GM21515 (cell line): Measurements from ENCODE around the gene INPP5D.
"Not testable (repeated sequence)": the region's sequence is repeated elsewhere in the genome, so short reads cannot be mapped to it uniquely, and the experiment has no call there.

Experiments used
- ATAC-seq: cut with Tn5 transposase; IDR thresholded peaks from one replicate; pipeline ENCODE4 v1.9.1; 2021; ENCODE audit not compliant: unreplicated experiment

INPP5D gene

DNA sequence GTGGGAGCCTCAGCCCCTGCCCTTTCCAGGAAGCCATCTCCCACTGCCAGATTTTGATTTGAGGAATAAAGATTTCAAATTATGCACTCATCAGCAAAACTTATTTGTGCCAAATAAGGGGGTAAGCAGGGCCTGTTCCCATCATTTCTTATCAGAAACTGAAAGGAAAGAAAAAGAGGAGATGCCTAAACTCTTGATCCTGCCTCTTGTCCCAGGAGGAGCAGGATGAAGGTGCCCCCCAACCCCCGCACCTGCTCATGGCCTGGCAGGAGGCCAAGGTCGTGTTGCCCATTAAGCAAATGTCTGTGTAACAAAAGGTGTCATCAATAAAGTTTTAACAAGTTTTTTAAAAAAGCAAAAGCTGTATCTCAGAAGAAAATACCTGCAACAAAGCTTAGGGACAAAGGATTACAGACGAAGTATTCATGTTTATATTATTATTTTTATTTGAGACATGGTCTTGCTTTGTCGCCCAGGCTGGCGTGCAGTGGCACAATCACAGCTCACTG is 80.0 kb downstream of the INPP5D start:
- ATAC-seq = no peak

DNA sequence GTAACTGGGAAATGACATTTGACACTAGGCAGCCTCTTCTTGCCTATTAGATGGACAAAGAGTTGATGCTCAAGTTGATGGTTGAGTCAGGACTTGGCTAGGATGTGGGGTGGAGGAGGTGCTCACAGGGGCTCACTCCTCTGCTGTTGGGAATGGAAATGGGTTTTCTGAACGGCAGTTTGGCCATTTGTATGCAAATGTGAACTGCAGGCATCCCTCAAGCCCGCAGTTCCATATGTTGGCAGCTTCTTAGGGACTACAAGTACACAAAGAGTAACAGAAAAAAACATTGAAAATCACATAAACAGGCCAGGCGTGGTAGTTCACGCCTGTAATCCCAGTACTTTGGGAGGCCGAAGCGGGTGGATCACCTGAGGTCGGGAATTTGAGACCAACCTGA is 80.8 kb downstream of the INPP5D start:
- no peak for ATAC-seq

DNA sequence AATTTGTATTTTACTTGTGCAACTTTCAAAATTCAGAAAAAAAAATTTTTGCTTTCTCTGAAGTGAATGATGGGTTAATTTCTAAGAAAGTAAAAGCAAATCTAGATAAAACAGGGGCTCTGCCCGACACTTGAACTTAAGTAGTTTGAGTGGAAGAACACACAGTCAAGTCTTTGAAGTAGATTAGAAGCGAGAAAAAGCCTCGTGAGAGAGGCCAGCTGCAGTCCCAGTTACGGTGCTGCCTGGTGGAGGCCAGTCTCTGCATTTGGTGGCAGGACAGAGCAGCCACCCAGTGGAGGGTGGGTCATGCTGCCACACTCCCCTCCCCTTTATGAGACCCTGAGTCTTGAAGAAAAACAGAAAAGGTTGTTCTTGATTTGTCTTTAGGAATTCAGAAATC is 81.8 kb downstream of the INPP5D start:
- ATAC-seq = no peak

DNA sequence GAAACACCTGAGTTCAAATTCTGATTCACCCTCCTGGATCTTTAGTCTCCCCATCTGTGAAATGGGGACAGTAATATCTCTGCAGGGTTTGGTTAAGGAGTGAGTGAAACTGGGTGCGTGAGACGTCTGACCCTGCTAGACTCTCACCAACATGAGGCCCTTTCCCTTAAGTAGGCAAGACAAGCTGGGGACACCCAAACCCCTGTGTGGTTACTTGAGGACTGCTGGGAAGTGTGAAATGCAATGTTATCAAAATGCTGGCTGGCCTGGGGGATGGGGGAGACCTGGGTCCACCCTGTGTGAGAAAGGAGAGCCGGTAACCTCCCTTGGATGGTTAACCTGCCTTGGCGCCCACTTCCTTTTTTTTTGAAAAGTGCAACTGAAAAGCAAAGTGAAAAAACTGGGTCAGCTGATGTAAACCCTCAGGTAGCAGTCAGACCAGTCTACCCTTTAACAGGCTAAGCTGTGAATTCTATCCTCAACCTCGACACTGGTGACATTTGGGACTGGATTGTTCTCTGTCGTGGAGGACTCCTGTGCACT is 82.3 kb downstream of the INPP5D start:
- ATAC-seq = peak; percentile 81

- ATAC-seq = no peak
Observed at GRCh38 chr2:233143700-233144331, 83.7 kb downstream of the INPP5D start.

DNA sequence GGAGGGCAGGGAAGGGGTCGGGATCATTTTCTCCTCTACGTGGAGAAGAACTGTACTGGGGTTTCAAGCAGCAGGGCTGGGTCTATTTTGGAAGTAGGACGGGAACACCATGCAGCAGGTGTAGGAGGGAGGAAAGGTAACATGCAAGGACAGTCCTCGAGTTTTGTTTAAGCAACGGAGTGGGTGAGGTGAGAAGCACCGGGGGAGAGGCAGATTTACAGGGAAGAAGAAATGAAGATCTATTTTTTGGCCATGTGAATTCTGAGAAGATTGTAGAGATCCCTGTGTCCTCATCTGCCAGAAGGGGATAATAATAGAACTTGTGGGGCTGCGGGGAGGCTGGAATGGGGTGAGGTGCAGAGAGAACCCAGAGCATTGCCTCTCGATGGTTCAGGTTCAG is 85.6 kb downstream of the INPP5D start:
- ATAC-seq = no peak

GRCh38 chr2:233146194-233146593 is 86.1 kb downstream of the INPP5D start:
- ATAC-seq = no peak

DNA sequence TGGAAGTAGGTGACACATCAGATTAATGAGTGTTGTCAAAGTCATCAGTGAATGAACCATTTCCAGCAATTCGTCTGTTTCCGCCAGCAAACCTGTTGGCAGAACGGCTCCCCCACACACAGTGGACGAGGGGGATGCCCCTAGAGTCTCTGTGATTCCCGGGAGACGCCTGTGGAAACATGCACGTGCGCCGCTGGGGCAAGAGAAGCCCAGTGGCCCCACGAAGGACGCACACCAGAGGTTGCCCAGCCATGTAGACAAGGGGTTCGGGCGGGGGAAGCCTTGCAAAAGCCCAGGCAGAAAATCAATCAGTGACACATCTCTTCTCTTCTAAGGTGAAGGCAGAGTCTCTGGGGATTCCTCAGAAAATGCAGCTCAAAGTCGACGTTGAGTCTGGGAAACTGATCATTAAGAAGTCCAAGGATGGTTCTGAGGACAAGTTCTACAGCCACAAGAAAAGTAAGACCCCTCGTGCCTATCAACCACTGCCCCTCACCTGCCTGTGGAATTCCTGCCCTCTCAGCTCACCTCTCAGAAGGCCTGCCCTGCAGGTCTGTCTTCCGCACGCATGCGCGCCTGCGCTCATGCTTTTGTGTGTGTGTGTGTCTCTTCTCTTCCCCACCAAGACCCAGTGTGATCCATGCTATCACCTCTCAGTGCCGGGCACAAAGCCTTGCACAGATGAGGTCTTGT is 87.1 kb downstream of the INPP5D start:
- no peak for ATAC-seq

- no peak for ATAC-seq
Observed at GRCh38 chr2:233147829-233148167, 87.7 kb downstream of the INPP5D start.

DNA sequence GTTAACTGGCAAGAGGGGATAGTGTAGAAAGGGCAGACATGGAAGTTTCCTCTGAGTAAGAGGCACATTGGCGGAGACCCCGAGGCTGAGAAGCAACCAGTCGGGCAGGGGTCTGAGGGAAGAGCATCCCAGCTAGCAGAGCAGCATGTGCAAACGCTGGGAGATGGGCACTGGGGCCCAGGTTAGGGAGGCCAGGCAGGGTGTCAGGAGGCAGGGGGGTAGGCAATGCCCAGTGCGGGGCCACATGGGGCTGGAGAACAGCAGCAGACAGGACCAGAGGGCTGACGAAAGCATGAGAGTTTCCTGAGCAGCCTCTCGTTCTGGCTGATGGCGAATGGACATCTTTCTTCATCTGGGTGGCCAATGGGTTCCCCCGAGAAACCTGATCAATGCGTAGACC is 88.2 kb downstream of the INPP5D start:
- ATAC-seq = no peak

DNA sequence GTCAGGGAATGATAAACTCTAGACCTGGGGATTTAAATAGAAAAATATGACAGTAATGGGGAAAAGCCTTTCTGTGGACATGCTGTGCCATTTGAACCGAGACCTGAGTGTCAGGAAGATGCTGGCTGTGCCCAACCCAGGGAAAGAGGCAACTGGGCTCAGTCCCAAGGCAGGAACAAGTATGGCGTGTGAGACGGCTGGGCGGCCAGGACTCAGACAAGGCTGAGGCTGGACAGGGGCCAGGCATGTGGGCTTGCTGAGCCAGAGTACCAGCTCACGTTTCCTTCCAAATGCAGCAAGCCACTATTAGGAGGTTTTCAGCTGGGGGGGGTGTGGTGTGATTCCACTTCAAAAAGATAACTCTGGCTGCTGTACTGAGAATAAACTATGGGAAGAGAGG is 92.4 kb downstream of the INPP5D start:
- no peak for ATAC-seq

- no peak for ATAC-seq
Observed at GRCh38 chr2:233153146-233153798, 93.1 kb downstream of the INPP5D start.

DNA sequence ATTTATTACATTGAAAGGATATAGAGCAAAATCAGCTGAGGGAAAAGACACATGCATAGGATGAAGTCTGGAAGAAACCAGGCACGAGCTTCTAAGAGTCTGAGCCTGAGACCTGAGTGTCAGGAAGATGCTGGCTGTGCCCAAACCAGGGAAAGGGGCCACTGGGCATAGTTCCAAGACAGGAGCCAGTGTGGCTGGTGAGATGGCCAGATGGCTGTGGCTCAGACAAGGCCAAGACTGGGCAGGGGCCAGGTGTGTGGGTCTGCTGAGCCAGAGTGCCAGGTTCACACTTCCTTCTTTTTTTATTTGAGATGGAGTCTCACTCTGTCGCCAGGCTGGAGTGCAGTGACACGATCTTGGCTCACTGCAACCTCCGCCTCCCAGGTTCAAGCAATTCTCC is 95.9 kb downstream of the INPP5D start:
- no peak for ATAC-seq

GRCh38 chr2:233156461-233156860 is 96.3 kb downstream of the INPP5D start:
- ATAC-seq = not testable (repeated sequence)

GRCh38 chr2:233161730-233162129 is 101.6 kb downstream of the INPP5D start:
- ATAC-seq = no peak

GRCh38 chr2:233162770-233163169 is 102.6 kb downstream of the INPP5D start:
- no peak for ATAC-seq

DNA sequence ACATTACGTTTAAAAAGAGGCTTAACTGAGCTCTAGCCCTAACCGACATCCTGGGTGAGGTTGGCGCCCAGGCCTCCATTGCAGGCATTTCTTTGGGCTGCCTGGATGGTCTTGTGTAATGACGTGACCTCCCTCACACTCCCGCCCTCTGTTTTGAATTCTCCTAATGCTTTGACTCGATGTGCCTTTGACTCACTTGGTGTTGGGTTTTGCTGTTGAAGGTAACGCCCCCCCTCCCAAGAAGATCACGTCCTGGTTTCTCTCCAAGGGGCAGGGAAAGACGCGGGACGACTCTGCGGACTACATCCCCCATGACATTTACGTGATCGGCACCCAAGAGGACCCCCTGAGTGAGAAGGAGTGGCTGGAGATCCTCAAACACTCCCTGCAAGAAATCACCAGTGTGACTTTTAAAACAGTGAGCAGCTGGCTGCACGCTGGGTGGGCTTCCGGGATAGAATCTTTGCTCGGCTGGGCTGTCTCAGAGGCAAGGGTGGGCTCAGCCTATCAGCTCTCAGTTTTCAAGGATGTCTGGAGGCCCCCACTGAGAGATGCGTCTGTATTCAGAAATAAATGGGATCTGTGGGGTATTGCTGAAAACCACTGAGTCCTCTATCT is 103.5 kb downstream of the INPP5D start:
- no peak for ATAC-seq

DNA sequence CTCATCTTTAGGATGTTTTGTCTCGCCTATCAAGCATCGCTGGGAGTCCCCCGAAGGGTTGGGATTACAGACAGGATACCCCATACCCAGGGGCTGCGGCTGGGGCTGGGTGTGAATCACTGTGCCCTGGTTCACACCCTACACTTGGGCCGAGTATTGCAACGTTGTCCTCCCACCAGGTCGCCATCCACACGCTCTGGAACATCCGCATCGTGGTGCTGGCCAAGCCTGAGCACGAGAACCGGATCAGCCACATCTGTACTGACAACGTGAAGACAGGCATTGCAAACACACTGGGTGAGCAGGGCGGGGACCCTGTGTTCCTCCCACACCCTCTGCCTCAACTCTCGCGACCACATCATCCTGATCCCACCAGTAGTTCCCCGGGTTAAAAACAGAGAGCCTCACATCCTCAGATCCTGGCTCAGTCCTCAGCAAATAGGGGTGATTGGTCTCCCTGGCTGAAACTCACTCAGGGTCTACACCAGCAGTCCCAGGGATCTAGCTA is 104.0 kb downstream of the INPP5D start:
- ATAC-seq = no peak

- ATAC-seq = no peak
Observed at GRCh38 chr2:233164967-233165366, 104.8 kb downstream of the INPP5D start.

DNA sequence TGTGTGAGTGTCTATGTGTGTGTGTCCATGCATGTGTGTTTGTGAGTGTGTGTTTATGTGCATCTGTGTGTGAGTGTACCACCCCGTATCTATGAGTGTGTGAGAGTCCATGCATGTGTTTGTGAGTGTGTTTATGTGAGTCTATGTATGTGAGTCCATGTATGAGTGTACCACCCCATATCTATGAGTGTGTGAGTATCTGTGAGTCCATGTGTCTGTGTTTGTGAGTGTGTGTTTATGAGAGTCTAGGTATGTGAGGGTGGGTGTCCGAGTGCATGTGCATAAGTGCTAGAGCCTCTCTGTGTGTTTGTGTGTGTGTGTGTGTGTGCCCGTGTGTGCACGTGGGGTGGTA is 105.4 kb downstream of the INPP5D start:
- ATAC-seq = no peak

DNA sequence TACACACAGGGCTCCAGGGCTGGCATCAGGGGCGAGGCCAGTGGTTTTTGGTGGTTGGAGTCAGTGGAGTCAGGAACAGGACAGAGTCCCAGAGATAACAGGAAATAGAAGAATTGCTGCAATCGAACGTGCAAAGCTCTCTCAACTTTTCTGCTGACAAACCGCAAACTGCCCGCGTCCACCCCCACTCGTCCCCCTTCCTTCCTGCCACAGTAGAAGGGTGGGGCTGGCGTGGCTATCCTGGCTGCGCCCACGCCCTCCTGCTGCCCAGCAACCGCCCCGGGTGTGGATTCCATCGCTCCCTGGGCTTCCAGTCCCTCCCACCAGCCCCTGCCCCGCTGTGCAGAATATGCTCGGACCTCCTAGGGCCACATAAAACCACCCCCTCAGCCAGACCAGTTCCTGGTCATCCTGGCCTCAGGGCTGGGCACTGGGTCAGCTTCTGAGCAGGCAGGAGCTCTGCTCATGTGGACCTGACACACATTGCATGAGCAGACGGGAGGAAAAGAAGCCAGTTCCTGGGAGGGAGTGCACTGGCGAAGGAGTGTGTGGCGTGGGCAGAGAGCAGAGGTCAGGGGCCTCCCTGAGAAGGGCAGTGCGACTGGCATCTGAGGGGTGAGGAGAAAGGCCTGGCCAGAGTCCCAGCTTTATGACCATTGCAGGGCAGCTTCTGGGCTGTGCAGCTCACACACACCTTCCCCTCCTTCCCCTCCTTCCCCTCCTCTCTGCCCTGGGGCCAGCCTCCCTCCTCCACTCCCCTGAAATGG is 105.9 kb downstream of the INPP5D start:
- no peak for ATAC-seq
